GM15510 (cell line): ENCODE measurements around the gene TCF25.

ENCODE experiments used
- POLR2A ChIP-seq: IDR thresholded peaks from 3 replicates; pipeline ENCODE4 v1.6.1; 2011; ENCODE audit warnings: borderline replicate concordance; ENCODE audit not compliant: insufficient read length; ENCODE audit errors: extremely low read depth

Gene TCF25

GRCh38 chr16:89953671-89954406 is 80.4 kb downstream of the TCF25 start:
- TF ChIP-seq POLR2A = no peak

DNA sequence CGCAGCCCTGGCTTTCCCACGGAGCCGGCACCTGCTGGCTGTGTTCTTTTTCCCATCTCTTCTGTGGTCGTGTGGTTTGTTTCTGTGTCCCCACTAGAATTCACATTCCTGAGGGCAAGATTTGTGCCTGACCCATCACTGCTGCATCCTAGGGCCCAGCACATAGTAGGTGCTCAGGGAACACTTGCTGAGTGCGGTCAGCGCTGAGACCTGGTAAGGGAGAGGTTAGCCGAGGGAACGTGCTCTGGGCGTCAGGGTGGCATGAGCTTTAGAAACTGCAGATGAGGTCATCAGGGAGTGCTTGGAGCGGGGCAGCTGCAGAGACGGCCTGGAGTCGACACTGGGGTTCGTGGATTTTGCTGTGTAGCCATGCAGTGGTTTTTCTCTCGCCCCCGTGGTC is 81.1 kb downstream of the TCF25 start:
- TF ChIP-seq POLR2A = no peak

DNA sequence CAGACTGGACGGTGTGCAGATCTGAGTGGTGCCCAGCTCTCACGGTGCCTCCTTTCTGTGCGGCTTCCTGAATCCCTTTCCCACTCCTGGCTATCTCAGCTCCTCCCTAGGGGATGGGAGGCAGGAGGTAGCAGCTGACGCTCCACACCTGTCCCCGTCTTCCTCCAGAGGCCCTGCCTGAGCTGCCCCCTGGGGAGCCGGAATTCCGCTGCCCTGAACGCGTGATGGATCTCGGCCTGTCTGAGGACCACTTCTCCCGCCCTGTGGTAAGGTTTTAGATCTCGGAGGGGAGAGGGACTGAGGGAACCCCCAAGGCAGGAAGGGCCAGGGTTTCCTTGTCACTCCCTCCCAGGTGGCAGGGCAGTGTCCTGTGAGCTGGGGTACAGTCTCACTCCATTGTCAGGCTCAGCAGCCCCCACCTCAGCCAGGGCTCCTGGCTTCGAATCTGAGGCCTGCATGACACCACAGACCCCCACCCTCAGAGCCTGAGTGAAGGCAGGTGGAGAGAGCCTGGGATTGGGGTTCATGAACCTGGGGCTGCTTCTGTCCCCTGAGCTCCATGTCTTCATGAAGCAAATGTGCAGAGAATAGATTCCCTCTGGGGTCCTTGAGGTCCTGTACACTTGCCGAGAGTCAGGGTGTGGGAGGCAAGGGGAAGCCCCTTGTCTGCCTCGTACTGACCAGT is 81.8 kb downstream of the TCF25 start:
- TF ChIP-seq POLR2A = no peak

DNA sequence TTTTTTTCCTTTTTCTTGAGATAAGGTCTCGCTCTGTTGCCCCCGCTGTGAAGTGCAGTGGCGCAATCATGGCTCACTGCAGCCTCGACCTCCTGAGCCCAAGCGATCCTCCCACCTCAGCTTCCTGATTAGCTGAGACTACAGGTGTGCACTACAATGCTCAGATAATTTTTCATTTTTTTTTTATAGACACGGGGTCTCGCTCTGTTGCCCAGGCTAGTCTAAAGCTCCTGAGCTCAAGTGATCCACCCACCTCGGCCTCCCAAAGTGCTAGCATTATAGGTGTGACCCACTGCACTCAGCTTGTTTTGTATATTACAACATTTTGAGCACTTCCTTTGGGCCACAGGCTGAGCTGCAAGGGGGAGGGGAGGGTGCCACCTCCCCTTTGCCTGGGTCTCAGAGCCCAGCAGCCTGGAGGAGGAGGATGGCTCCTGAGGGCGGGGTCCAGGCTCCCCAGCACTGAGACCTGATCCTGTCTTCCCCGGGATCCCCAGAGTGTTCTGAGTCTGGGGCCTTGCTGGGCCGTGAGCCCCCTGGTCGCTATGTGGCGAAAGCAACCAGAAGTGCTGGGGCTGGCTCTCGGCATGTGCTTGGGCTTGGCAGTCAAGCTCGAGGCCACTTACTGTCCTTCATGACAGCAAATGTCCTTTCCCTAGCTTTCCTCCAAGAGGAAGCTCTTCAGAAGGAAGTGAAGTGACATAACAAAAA is 83.3 kb downstream of the TCF25 start:
- no peak for TF ChIP-seq POLR2A

DNA sequence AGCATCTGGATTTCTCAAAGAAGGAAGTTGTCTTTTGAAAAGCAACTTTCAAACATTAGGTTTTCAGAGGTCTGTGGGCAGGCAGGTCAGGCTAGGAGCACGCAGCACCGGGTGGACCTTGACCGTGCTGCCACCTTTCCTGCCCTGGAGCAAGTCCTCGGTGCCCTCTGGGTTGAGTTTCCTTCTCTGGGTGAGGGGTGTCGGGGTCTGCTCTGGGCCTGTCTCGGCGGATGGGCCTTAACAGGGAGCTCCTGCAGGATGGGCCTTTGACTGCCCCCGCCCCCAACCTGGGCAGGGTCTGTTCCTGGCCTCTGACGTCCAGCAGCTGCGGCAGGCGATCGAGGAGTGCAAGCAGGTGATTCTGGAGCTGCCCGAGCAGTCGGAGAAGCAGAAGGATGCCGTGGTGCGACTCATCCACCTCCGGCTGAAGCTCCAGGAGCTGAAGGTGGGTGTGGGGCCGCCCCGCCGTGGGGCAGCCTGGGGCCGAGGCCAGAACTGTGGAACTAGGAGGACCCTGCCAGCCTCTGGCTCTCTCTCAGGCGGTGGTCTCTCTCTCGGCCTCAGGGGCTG is 83.9 kb downstream of the TCF25 start:
- no peak for TF ChIP-seq POLR2A

DNA sequence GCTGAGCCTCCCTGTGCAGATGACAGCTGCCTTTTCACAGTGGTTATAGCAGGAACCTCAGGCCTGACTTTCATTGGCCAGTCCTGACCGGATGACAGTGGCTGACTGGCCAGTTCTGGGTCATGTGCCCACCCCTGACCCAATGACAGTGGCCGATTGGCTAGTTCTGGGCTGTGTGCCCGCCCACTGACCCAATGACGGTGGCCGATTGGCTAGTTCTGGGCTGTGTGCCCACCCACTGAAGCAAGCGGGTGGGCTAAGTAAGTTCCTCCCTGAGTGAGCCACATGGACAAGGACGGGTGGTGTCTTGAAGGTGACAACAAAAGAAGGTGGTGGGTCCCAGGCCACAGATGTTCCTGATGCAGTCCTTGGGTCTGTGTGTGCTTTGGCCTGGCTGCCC is 84.7 kb downstream of the TCF25 start:
- TF ChIP-seq POLR2A = no peak

- TF ChIP-seq POLR2A = no peak
Observed at GRCh38 chr16:89958596-89958995, 85.2 kb downstream of the TCF25 start.

- no peak for TF ChIP-seq POLR2A
Observed at GRCh38 chr16:89960966-89961365, 87.6 kb downstream of the TCF25 start.
